Left kidney (tissue), 2 donors: ENCODE measurements around the gene ZNF385C. TPM values are rescaled to one million over a fixed set of nuclear protein-coding genes. Genes with fewer than 3 reads are reported as not detected.
"Not testable (repeated sequence)": the region's sequence is repeated elsewhere in the genome, so short reads cannot be mapped to it uniquely, and the experiment has no call there.

ENCODE experiments used
- DNase-seq: peaks from one replicate; pipeline ENCODE4 v3.0.0-alpha.2; 2013
- polyA plus RNA-seq: library from polyadenylated mRNA; unstranded; fragments of 120-200 nt; gene quantifications from one replicate; pipeline ENCODE4 v1.2.1, GENCODE V29; 2013; ENCODE audit not compliant: insufficient read length

Gene ZNF385C
- polyA plus RNA-seq, 1 donor: 9.6 TPM

GRCh38 chr17:42050393-42051012 is 47.8 kb downstream of the ZNF385C start, which contains the start of gene C17orf113:
Gene C17orf113, minus strand, starts transcription at chr17:42050601. Its CDS starts 7,225 bp downstream, at chr17:42043376.
- no peak for DNase-seq

- DNase-seq: no peak
Observed at GRCh38 chr17:42049834-42050392, 48.4 kb downstream of the ZNF385C start.

- DNase-seq: no peak
Observed at GRCh38 chr17:42047343-42047742, 50.9 kb downstream of the ZNF385C start.

- no peak for DNase-seq
Observed at GRCh38 chr17:42045719-42046118, 52.6 kb downstream of the ZNF385C start.

GRCh38 chr17:42042598-42043319 is 55.5 kb downstream of the ZNF385C start:
- DNase-seq: no peak

GRCh38 chr17:42041619-42042018 is 56.7 kb downstream of the ZNF385C start:
- no peak for DNase-seq

GRCh38 chr17:42040818-42041217 is 57.5 kb downstream of the ZNF385C start:
- no peak for DNase-seq

- DNase-seq: no peak
Observed at GRCh38 chr17:42039794-42040763, 58.2 kb downstream of the ZNF385C start.

GRCh38 chr17:42038221-42038973 is 59.9 kb downstream of the ZNF385C start:
- no peak for DNase-seq

GRCh38 chr17:42034059-42034458 is 64.2 kb downstream of the ZNF385C start:
- no peak for DNase-seq

- no peak for DNase-seq
Observed at GRCh38 chr17:42031584-42031983, 66.7 kb downstream of the ZNF385C start.

- DNase-seq: no peak
Observed at GRCh38 chr17:42028791-42029127, 69.5 kb downstream of the ZNF385C start.

GRCh38 chr17:42027961-42028790 is 70.1 kb downstream of the ZNF385C start:
- no peak for DNase-seq

- DNase-seq: no peak
Observed at GRCh38 chr17:42027590-42027889, 70.7 kb downstream of the ZNF385C start.

- DNase-seq: no peak
Observed at GRCh38 chr17:42026857-42027589, 71.2 kb downstream of the ZNF385C start.

GRCh38 chr17:42025936-42026335 is 72.3 kb downstream of the ZNF385C start:
- DNase-seq: no peak

GRCh38 chr17:42025191-42025579 is 73.1 kb downstream of the ZNF385C start:
- no peak for DNase-seq

GRCh38 chr17:42023524-42024349 is 74.5 kb downstream of the ZNF385C start:
- no peak for DNase-seq

GRCh38 chr17:42020845-42021244 is 77.4 kb downstream of the ZNF385C start:
- not testable (repeated sequence) for DNase-seq
